Mucosa of rectum (tissue), 2 donors: ENCODE data around the gene DDX23.

Source experiments
- H3K27ac ChIP-seq, 2 donors: one replicate each; pipeline ENCODE4 v1.7.0; 2013; ENCODE audit warnings: inconsistent platforms in 2 of 2, low read depth in 2 of 2, low read length in 2 of 2
- H3K27me3 ChIP-seq, 2 donors: one replicate each; pipeline ENCODE4 v1.7.0; 2013; ENCODE audit warnings: low read length in 2 of 2; ENCODE audit not compliant: control insufficient read depth in 2 of 2, insufficient read depth in 2 of 2
- H3K36me3 ChIP-seq, 2 donors: one replicate each; pipeline ENCODE4 v1.7.0; 2013; ENCODE audit warnings: low read length in 2 of 2; ENCODE audit not compliant: control insufficient read depth in 2 of 2, insufficient read depth in 2 of 2
- H3K4me1 ChIP-seq, 2 donors: one replicate each; pipeline ENCODE4 v1.7.0; 2013; ENCODE audit warnings: low read length in 2 of 2, mild to moderate bottlenecking in 1 of 2; ENCODE audit not compliant: control insufficient read depth in 2 of 2, insufficient read depth in 2 of 2
- H3K4me3 ChIP-seq, 2 donors: one replicate each; pipeline ENCODE4 v1.7.0; 2013; ENCODE audit warnings: low read length in 2 of 2
- H3K9ac ChIP-seq, 2 donors: one replicate each; pipeline ENCODE4 v1.7.0; 2013; ENCODE audit warnings: low read length in 2 of 2, low read depth in 1 of 2, mild to moderate bottlenecking in 1 of 2
- H3K9me3 ChIP-seq, 2 donors: one replicate each; pipeline ENCODE4 v1.7.0; 2013; ENCODE audit warnings: low read length in 2 of 2; ENCODE audit not compliant: control insufficient read depth in 2 of 2
- donor health status: healthy.
- donor health status: Normal muscosa, but diverticular disease.

The DDX23 gene

DNA sequence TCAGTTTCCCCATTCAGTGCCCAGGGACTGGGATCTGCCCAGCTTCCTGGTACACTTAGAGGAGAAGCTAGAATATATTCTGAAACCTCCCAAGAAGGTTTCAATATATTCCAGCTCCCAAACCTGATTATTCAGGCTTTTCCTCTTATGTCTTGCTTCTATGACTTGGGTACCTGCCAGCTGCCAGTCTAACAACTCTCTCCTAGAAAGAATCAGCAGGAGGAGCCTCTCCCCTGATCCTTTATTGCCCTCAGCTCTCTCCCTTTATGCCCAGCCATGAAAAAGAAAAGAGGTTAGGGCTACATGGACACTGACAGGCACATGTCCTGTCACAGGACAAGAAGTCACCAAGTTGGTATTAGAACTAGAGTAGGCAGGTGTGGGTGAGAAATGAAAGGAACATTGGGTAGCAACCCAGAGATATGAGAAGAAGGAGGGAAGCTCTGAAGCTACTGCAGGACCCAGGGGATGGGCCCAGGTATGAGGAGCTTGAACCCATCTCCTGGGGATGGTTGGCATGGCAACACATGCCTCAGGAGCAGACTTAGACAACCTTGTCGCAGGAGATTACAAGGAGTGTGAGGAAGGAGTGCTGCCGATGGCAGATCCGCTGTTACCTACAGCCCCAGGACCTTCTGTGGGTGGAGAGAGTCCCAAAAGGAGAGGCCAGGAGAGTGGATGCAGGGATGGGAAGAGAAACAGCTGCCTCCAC lies 35.7 kb downstream of the DDX23 start:
- no peaks in the 10 kb centered on the region for H3K36me3 ChIP-seq
- peak overlapping the region; percentile 86 to 94 for H3K4me3 ChIP-seq
- H3K9me3 ChIP-seq, result no peaks in the 10 kb centered on the region
- peak overlapping the region; percentile 90 to 96 for H3K27ac ChIP-seq
- peaks cover 25 to 35% of the 10 kb centered on the region in 2 donors for H3K4me1 ChIP-seq
- peak overlapping the region; percentile 47 to 65 for H3K9ac ChIP-seq
- no peaks in the 10 kb centered on the region for H3K27me3 ChIP-seq

DNA sequence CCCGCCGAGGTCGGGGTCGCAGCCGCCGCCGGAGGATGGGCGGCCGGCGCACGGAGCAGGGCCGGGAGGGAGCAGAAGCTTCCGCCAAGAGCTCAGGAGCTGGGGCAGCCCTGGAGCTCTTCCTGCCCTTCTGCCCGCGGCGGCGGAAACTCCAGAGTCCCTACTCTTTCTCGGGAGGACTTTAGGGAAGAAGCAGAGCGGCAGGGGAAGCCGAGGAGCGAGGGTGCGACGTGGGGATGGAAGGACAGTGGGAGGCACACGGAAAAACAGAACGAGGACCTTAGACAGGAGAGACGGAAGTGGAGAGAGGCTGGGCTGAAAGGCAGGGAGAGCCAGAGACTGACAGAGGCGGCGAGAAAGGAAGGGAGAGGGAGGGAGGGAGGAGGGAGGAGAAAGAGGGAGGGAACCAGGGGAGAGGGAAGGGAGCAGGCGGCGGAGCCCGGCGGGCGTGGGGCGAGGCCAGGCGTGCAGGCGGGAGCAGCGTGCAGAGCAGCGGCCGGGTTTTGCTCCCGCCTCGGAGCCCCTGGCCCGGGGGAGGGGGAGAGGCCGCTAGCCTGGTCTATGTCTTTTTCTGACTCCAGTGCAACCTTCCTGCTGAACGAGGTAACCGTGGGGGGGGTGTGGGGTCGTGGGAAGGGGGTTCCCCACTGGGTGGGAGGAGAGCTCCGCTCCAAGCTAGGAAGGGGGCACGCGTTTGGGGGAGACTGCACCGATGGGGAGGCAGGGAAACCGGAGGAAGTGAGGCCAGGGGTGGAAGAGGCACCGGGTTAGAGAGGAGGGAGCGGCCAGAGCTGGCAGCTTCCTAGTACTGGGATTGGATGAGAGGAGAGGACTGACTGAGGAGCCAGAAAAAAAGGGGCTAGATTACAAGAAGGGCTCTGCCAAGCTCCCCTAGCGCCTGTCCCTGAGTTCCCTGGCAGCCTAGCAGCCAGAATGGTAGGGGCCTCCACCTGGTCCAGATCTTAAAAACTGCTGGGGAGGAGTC lies 36.5 kb downstream of the DDX23 start:
- H3K27me3 ChIP-seq, result no peaks in the 10 kb centered on the region
- peaks cover 25 to 44% of the 10 kb centered on the region in 2 donors for H3K4me1 ChIP-seq
- H3K9ac ChIP-seq, result peak overlapping the region; percentile 94 to 96
- peak overlapping the region; percentile 86 to 94 for H3K4me3 ChIP-seq
- H3K9me3 ChIP-seq, result no peaks in the 10 kb centered on the region
- no peaks in the 10 kb centered on the region for H3K36me3 ChIP-seq
- H3K27ac ChIP-seq, result peak overlapping the region; percentile 90 to 96

DNA sequence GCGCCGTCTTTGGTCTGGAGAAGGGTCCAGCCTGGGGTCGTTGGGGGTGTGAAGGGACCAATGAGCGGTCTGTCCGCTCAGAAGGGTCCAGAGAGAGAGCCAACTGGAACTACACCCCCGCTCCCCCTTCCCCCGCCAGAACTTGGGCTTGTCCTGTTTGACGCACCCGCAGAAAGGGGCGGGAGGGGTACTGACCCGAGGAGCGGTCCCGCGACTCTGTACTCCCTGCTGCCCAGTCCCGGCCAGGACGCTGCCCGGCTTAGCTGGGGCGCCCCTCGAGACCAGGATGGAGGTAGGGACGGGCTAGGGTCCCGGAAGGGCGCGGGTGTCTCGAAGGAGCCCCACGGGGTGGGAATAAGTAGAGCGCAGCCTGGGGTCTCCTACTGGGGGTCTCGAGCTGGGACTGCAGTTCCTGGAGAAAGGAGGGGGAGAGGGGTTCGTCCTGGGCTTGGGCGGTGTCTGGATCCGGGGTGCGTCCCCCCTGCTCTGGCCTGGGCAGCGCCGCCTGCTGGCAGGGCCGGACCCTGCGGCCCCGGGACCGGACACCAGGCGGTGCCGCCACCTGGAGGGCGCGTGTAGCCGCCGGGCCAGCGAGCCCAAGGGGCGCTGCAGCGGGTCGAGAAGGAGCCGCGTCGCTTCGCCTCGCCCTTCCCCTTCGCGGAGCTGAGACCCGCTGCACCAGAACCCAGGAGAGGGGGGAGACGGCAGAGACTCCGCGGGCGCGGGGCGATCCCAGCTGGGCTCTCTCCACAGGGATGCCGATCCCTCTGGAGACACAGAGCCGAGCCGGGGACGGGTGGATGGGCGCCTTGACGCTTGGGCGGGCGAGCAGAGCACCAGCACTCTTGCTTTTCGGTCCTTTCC lies 37.5 kb downstream of the DDX23 start:
- Histone ChIP-seq H3K27ac (peak overlapping the region; percentile 90 to 96), H3K9ac (peak overlapping the region; percentile 94 to 96), H3K27me3 (no peaks in the 10 kb centered on the region), H3K9me3 (no peaks in the 10 kb centered on the region), H3K4me3 (peak overlapping the region; percentile 86 to 94), H3K36me3 (no peaks in the 10 kb centered on the region), H3K4me1 (peaks cover 25 to 44% of the 10 kb centered on the region in 2 donors)

DNA sequence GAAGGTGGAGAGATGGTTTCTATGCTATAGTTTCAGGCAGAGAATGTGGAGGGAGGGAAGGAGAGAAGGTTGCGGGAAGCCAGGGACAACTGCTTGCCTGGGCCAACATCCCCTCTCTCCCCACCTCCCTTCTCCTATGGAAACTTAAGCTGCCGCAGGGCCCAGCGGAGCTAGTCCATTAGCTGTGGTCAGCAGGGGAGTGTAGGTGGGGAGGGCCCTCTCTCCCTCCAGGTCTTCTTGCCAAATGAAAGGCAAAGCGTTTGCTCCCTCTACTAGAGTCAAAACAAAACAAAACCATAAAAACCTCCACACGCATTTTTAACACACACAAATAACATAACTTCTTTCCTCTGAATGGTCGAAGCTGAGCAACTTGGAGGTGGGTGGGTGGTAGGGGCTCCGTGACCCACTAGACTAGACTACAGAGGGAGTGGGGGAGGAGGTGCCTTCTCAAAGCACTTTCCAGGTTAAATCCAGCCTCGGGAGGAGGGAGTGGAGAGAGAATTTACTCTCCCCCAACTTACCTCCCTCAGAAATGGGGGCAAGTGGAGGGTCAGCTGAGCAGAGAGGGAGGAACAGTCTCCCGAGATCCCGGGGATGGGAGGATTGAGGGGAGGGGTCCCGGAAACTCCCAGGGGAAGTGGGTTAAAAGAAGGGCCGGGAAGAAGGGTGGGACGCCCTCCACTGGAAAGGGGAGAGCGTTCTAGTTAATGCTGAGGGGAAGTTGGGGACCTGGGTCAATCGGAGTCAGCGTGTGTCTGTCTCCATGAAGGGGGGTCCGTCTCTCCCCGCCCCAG lies 38.3 kb downstream of the DDX23 start:
- Histone ChIP-seq H3K9me3 (no peaks in the 10 kb centered on the region), H3K27ac (peak overlapping the region; percentile 90 to 96), H3K36me3 (no peaks in the 10 kb centered on the region), H3K9ac (peak overlapping the region; percentile 94 to 96), H3K4me3 (peak overlapping the region; percentile 86 to 94), H3K27me3 (no peaks in the 10 kb centered on the region), H3K4me1 (peaks cover 25 to 44% of the 10 kb centered on the region in 2 donors)

DNA sequence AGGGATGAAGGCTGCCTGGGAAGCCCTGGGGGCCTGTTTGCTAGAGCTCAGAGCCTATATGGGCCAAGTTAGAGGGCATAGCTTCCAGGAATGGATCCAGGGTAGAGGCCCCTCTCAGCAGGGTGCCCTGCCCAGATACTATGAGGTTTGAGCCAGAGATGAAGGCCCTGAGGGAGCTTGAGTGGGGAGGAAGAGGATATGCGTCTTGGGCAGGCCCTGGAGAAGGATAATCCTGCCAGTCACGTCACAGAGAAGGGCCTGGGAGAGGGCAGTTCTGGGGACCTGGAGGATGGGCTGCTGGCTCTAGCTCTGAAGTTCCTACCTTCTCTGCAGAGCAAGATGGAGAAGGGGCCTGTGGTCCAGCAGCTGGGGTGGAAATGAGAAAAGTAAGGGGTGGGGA lies 39.6 kb downstream of the DDX23 start:
- Histone ChIP-seq H3K27ac (peak overlapping the region; percentile 25 to 32), H3K4me3 (no peak overlapping the region), H3K27me3 (no peaks in the 10 kb centered on the region), H3K36me3 (no peaks in the 10 kb centered on the region), H3K9me3 (no peaks in the 10 kb centered on the region), H3K4me1 (peaks cover 18 to 36% of the 10 kb centered on the region in 2 donors), H3K9ac (no peak overlapping the region)

DNA sequence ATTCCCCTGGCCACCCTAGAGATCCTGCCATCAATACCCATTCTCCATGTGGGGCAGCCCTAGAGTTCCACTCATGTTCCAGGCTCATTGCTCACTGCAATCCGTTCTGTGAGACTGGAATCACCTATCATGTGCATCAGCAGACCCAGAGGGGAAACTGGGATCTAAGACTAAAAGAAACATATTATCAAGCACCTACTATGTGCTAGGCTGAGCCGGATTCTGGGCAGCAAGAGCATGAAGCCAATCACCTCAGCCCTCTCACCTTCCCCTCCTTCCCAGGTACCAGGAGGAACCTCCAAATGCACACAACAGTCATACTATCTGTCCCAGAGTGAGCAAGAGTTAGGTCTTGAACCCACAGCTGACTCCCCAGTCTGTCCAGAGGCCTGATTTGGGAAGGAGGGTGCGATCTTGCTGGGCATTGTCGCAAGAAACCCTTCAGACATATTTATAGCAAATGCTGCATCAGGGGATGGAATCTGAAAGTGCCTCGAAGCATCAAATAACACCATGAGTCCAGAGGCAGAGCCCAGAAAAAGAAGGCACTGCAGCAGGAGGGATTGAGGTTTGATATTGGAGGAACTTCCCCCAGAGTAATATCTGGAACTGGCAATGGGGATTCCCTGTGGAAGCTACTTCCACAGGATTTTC lies 40.4 kb downstream of the DDX23 start:
- Histone ChIP-seq H3K36me3 (no peaks in the 10 kb centered on the region), H3K9ac (no peak overlapping the region), H3K27ac (peak overlapping the region; percentile 25 to 46), H3K4me3 (no peak overlapping the region), H3K27me3 (no peaks in the 10 kb centered on the region), H3K4me1 (peaks cover 10 to 32% of the 10 kb centered on the region in 2 donors), H3K9me3 (no peaks in the 10 kb centered on the region)

DNA sequence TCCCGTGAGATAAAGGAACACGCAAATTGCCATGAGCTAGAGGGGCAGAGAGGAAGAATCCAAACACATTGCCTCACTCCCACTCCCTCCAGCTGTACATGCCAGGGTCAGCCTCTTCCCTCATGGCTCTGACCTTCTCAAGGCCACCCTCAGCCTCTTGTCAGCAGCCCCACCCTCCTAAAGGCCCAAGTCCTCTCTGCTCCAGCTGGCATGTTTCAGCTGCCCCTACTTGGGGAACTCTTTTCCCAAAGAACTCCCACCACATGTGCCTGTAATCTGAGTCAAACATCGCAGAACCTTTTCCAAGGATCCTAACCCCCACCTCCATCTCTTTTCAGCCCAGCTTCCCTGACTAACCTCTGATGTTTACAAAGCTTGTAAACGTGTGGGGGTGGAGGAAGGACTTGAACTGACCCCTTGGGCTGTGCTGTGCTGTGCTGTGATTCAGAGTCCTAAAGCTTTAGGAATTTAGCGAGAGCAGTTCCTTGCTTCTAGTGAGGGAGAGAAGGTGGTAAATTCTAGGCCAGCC lies 41.0 kb downstream of the DDX23 start:
- Histone ChIP-seq H3K9ac (no peak overlapping the region), H3K27ac (peak overlapping the region; percentile 16 to 46), H3K4me3 (no peak overlapping the region), H3K9me3 (no peaks in the 10 kb centered on the region), H3K4me1 (peaks cover 4 to 27% of the 10 kb centered on the region in 2 donors), H3K27me3 (no peaks in the 10 kb centered on the region), H3K36me3 (no peaks in the 10 kb centered on the region)

DNA sequence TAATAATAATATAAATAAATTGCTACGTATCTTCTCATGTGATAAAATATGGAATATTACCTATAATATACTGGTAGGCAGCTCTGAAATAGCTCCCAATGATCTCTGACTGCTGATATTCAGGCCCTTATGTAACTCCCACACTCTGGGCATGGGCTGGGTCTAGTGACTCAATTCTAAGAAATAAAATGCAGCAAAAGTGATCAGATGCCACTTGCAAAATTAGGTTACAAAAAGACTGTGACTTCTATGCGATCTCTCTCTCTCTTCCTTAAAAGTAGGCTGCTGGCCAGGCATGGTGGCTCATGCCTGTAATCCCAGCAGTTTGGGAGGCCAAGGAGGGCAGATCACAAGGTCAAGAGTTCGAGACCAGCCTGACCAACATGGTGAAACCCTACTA lies 44.0 kb downstream of the DDX23 start:
- Histone ChIP-seq H3K4me3 (no peak overlapping the region), H3K27ac (no peak overlapping the region), H3K9ac (no peak overlapping the region), H3K27me3 (no peaks in the 10 kb centered on the region), H3K4me1 (peaks cover 0 to 11% of the 10 kb centered on the region in 2 donors), H3K9me3 (no peaks in the 10 kb centered on the region), H3K36me3 (no peaks in the 10 kb centered on the region)
